ENCODE data around the gene ZNF143. TPM values are rescaled to one million over a fixed set of nuclear protein-coding genes. Genes with fewer than 3 reads are reported as not detected.
"Not testable (repeated sequence)": the region's sequence is repeated elsewhere in the genome, so short reads cannot be mapped to it uniquely, and the experiment has no call there.

ZNF143 gene
- polyA plus RNA-seq, 1 donor from 2014 or later, result 18.9 TPM

DNA sequence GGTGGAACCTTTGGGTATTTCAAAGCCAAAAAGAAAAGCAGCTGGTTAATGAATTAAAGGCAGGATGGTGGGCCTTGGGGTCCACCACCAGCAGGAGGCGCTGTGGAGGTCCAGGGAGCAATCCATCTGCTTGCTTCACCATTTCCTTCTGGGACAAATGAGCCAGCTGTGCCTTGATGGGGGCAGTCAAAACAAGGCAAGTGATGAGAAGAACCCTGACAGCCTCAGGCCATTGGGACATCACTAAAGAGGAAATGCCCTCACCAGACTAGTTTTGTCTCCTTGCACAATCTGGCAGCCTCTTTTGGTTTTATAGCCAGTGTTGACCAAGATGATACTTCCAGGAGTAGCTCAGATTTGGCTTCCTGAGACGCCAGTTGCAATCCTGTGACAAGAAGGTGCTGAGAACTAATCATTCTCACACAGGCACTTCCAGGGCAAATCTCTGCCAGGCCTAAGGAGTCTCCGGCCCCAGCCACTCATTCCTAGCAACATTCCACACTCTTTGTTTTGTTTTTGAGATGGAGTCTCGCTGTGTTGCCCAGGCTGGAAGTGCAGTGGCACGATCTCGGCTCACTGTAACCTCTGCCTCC lies 74.5 kb downstream of the ZNF143 start:
- TF ChIP-seq, protein P1, sequence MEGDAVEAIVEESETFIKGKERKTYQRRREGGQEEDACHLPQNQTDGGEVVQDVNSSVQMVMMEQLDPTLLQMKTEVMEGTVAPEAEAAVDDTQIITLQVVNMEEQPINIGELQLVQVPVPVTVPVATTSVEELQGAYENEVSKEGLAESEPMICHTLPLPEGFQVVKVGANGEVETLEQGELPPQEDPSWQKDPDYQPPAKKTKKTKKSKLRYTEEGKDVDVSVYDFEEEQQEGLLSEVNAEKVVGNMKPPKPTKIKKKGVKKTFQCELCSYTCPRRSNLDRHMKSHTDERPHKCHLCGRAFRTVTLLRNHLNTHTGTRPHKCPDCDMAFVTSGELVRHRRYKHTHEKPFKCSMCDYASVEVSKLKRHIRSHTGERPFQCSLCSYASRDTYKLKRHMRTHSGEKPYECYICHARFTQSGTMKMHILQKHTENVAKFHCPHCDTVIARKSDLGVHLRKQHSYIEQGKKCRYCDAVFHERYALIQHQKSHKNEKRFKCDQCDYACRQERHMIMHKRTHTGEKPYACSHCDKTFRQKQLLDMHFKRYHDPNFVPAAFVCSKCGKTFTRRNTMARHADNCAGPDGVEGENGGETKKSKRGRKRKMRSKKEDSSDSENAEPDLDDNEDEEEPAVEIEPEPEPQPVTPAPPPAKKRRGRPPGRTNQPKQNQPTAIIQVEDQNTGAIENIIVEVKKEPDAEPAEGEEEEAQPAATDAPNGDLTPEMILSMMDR (IDR thresholded peaks at IDR 0.05; ENCODE audit: poor library complexity, severe bottlenecking), result no peak
- TF ChIP-seq EZH2 (IDR thresholded peaks at IDR 0.05; ENCODE audit: borderline replicate concordance, insufficient read depth, low read length, poor library complexity, severe bottlenecking) (no peak), MXI1 (conservative IDR thresholded peaks at IDR 0.05; ENCODE audit: poor library complexity, severe bottlenecking) (no peak), EP300 (conservative IDR thresholded peaks at IDR 0.05; ENCODE audit: poor library complexity, severe bottlenecking) (no peak), TAF1 (IDR thresholded peaks at IDR 0.05; ENCODE audit: low read depth) (no peak), POLR2AphosphoS5 (IDR thresholded peaks at IDR 0.05) (no peak), RAD21 (conservative IDR thresholded peaks at IDR 0.05) (no peak), SMC3 (conservative IDR thresholded peaks at IDR 0.05; ENCODE audit: poor library complexity) (no peak)
- TF ChIP-seq, protein P2, sequence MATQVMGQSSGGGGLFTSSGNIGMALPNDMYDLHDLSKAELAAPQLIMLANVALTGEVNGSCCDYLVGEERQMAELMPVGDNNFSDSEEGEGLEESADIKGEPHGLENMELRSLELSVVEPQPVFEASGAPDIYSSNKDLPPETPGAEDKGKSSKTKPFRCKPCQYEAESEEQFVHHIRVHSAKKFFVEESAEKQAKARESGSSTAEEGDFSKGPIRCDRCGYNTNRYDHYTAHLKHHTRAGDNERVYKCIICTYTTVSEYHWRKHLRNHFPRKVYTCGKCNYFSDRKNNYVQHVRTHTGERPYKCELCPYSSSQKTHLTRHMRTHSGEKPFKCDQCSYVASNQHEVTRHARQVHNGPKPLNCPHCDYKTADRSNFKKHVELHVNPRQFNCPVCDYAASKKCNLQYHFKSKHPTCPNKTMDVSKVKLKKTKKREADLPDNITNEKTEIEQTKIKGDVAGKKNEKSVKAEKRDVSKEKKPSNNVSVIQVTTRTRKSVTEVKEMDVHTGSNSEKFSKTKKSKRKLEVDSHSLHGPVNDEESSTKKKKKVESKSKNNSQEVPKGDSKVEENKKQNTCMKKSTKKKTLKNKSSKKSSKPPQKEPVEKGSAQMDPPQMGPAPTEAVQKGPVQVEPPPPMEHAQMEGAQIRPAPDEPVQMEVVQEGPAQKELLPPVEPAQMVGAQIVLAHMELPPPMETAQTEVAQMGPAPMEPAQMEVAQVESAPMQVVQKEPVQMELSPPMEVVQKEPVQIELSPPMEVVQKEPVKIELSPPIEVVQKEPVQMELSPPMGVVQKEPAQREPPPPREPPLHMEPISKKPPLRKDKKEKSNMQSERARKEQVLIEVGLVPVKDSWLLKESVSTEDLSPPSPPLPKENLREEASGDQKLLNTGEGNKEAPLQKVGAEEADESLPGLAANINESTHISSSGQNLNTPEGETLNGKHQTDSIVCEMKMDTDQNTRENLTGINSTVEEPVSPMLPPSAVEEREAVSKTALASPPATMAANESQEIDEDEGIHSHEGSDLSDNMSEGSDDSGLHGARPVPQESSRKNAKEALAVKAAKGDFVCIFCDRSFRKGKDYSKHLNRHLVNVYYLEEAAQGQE (IDR thresholded peaks at IDR 0.05; ENCODE audit: borderline replicate concordance), result no peak
- no peak overlapping the region for H2AFZ ChIP-seq (ENCODE audit: low read depth, low read length)
- no peak overlapping the region for H3K27ac ChIP-seq (ENCODE audit: low read length)

DNA sequence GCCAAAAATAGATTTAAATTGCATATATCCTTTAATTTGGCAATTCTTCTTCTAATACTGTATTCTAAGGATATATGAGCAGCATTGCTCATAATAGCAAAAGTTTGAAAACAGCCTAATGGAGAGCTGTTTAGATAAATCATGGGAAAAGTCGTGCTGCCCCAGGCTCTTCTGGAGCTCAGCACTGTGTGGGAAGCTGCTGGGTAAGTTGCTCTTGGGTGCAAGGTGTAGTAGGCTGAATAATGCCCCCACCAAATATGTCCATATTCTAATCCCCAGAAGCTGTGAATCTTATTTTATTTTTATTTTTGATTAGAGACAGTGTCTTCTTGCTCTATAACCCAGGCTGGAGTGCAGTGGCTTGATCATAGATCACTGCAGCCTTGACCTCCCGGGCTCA lies 77.7 kb downstream of the ZNF143 start:
- no peaks in the 10 kb centered on the region for H3K9me2 ChIP-seq (ENCODE audit: insufficient read depth, low read length)

More for the DNA sequence above, 74.5 kb downstream of the ZNF143 start:
- Histone ChIP-seq H3K79me2 (replicated peaks; ENCODE audit: insufficient read depth, low read length) (no peaks in the 10 kb centered on the region), H3K9ac (ENCODE audit: low read length) (no peak overlapping the region), H3K9me3 (ENCODE audit: low read length) (no peaks in the 10 kb centered on the region), H3K9me2 (ENCODE audit: insufficient read depth, low read length) (no peaks in the 10 kb centered on the region), H3K36me3 (ENCODE audit: insufficient read depth, low read length) (no peaks in the 10 kb centered on the region), H3K4me3 (ENCODE audit: low read length) (no peak overlapping the region), H3F3A (ENCODE audit: insufficient read depth, low read length, poor library complexity, severe bottlenecking) (no peaks in the 10 kb centered on the region), H3K4me2 (ENCODE audit: low read length) (no peak overlapping the region), H4K20me1 (ENCODE audit: insufficient read depth) (no peaks in the 10 kb centered on the region), H3K27me3 (ENCODE audit: insufficient read depth, low read depth, low read length) (no peaks in the 10 kb centered on the region)

DNA sequence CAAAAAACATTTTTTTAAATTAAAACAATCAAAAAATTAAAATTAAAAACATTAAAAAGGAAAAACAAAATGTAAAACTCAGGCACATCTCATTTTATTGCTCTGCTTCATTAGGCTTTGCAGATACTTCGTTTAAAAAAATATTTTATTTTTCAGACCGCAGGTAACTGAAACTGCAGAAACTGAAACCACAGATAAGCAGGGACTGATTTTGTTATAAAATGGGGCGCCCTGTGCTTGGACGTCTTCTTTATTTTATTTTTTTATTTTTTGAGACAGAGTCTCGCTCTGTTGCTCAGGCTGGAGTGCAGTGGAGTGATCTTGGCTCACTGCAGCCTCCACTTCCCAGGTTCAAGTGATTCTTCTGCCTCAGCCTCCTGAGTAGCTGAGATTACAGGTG lies 88.4 kb downstream of the ZNF143 start:
- H3K79me2 ChIP-seq (replicated peaks; ENCODE audit: insufficient read depth, low read length); H3K4me2 ChIP-seq (ENCODE audit: low read length); H3K9me3 ChIP-seq (ENCODE audit: low read length); H3K9ac ChIP-seq (ENCODE audit: low read length); H3K36me3 ChIP-seq (ENCODE audit: insufficient read depth, low read length); H3F3A ChIP-seq (ENCODE audit: insufficient read depth, low read length, poor library complexity, severe bottlenecking); H3K27me3 ChIP-seq (ENCODE audit: insufficient read depth, low read depth, low read length); H3K4me3 ChIP-seq (ENCODE audit: low read length); H4K20me1 ChIP-seq (ENCODE audit: insufficient read depth); H3K27ac ChIP-seq (ENCODE audit: low read length); H3K9me2 ChIP-seq (ENCODE audit: insufficient read depth, low read length); H2AFZ ChIP-seq (ENCODE audit: low read depth, low read length): not testable (repeated sequence)

More for the DNA sequence above, 77.7 kb downstream of the ZNF143 start:
- Histone ChIP-seq H3K79me2 (replicated peaks; ENCODE audit: insufficient read depth, low read length) (no peaks in the 10 kb centered on the region), H3K36me3 (ENCODE audit: insufficient read depth, low read length) (no peaks in the 10 kb centered on the region), H2AFZ (ENCODE audit: low read depth, low read length) (no peak overlapping the region), H3K9ac (ENCODE audit: low read length) (no peak overlapping the region), H3K4me2 (ENCODE audit: low read length) (no peak overlapping the region), H3K27ac (ENCODE audit: low read length) (no peak overlapping the region), H3K27me3 (ENCODE audit: insufficient read depth, low read depth, low read length) (no peaks in the 10 kb centered on the region), H4K20me1 (ENCODE audit: insufficient read depth) (no peaks in the 10 kb centered on the region), H3F3A (ENCODE audit: insufficient read depth, low read length, poor library complexity, severe bottlenecking) (no peaks in the 10 kb centered on the region), H3K4me3 (ENCODE audit: low read length) (no peak overlapping the region), H3K9me3 (ENCODE audit: low read length) (no peaks in the 10 kb centered on the region)
- TF ChIP-seq, protein P1 (IDR thresholded peaks at IDR 0.05; ENCODE audit: poor library complexity, severe bottlenecking), result no peak
- TF ChIP-seq SMC3 (conservative IDR thresholded peaks at IDR 0.05; ENCODE audit: poor library complexity), result no peak
- TF ChIP-seq RAD21 (conservative IDR thresholded peaks at IDR 0.05), result no peak
- TF ChIP-seq POLR2AphosphoS5 (IDR thresholded peaks at IDR 0.05), result no peak
- no peak for TF ChIP-seq EP300 (conservative IDR thresholded peaks at IDR 0.05; ENCODE audit: poor library complexity, severe bottlenecking)

All from neural cell (in vitro differentiated cells).